ENCODE measurements around the gene LPP. TPM values are rescaled to one million over a fixed set of nuclear protein-coding genes. Genes with fewer than 3 reads are reported as not detected.

LPP gene
- polyA plus RNA-seq, 3 donors, result 14.1 to 23.2 (median 15.3) TPM

GRCh38 chr3:188390775-188391443 lies 237.0 kb downstream of the LPP start:
- Mint-ChIP-seq H3K27ac (peak overlapping the region; percentile 98 to 99 (median 99)), H3K36me3 (peaks cover 4 to 10% of the 10 kb centered on the region in 2 donors), H3K27me3 (ENCODE audit: low read depth in 3 of 3) (no peaks in the 10 kb centered on the region), H3K9me3 (no peaks in the 10 kb centered on the region), H3K4me3 (no peak overlapping the region), H3K4me1 (peaks cover 49% of the 10 kb centered on the region)
- Histone ChIP-seq H3K4me3 (replicated peaks in 1 of 3; ENCODE audit: low read depth in 2 of 3, low read length in 3 of 3) (peak overlapping the region in 1 of 3 experiments; percentile 45), H3K9ac (ENCODE audit: insufficient read depth, low read length, poor library complexity, severe bottlenecking) (peak overlapping the region; percentile 53), H3K79me2 (ENCODE audit: insufficient read depth, low read length) (no peaks in the 10 kb centered on the region), H4K20me1 (ENCODE audit: insufficient read depth, low read length) (no peaks in the 10 kb centered on the region), H2AFZ (ENCODE audit: insufficient read depth, low read depth, low read length, poor library complexity, severe bottlenecking) (peak overlapping the region; percentile 48), H3K36me3 (replicated peaks in 1 of 2; ENCODE audit: control insufficient read depth in 1 of 2, insufficient read depth in 2 of 2, low read length in 2 of 2) (no peaks in the 10 kb centered on the region), H3K27ac (ENCODE audit: low read depth in 1 of 2, low read length in 2 of 2) (peak overlapping the region; percentile 96 to 98), H3K9me3 (replicated peaks in 1 of 2; ENCODE audit: control insufficient read depth in 1 of 2, insufficient read depth in 1 of 2, low read length in 2 of 2) (no peaks in the 10 kb centered on the region), H3K4me1 (ENCODE audit: control insufficient read depth in 1 of 2, insufficient read depth in 2 of 2, low read length in 2 of 2) (peaks cover 48 to 64% of the 10 kb centered on the region in 2 donors), H3K4me2 (replicated peaks; ENCODE audit: extremely low read depth, low read length, poor library complexity, severe bottlenecking) (peak overlapping the region; percentile 46), H3K27me3 (ENCODE audit: control insufficient read depth in 2 of 2, insufficient read depth in 2 of 2, low read length in 2 of 2) (no peaks in the 10 kb centered on the region)
- intact Hi-C loops (cut with micrococcal nuclease), result loop anchor here (2.0 to 10.0 kb wide), 4 partner anchors 36 to 646 kb away; partner anchors contain the start of genes BCL6 (in 1 of the 2) and LPP (in 1 of the 2)
- DNase-seq, result peak in 2 of 3 donors; percentile 30 to 53
- TF ChIP-seq CTCF (IDR thresholded peaks at IDR 0.05), result no peak
- 100% methylated on average over 1 of the region's 8 CpGs for WGBS (ENCODE audit: insufficient coverage)

GRCh38 chr3:188391592-188391991 lies 237.6 kb downstream of the LPP start:
- no peaks in the 10 kb centered on the region for H4K20me1 ChIP-seq (ENCODE audit: insufficient read depth, low read length)
- no peak for DNase-seq
- H3K27me3 ChIP-seq (ENCODE audit: control insufficient read depth in 2 of 2, insufficient read depth in 2 of 2, low read length in 2 of 2), result no peaks in the 10 kb centered on the region
- no peak overlapping the region for H3K4me2 ChIP-seq (replicated peaks; ENCODE audit: extremely low read depth, low read length, poor library complexity, severe bottlenecking)
- H2AFZ ChIP-seq (ENCODE audit: insufficient read depth, low read depth, low read length, poor library complexity, severe bottlenecking), result no peak overlapping the region
- no peaks in the 10 kb centered on the region for H3K36me3 ChIP-seq (replicated peaks in 1 of 2; ENCODE audit: control insufficient read depth in 1 of 2, insufficient read depth in 2 of 2, low read length in 2 of 2)
- Mint-ChIP-seq H3K36me3 (peaks cover 4 to 10% of the 10 kb centered on the region in 2 donors), H3K4me3 (no peak overlapping the region), H3K27me3 (ENCODE audit: low read depth in 3 of 3) (no peaks in the 10 kb centered on the region), H3K9me3 (no peaks in the 10 kb centered on the region), H3K4me1 (peaks cover 46% of the 10 kb centered on the region), H3K27ac (peak overlapping the region; percentile 98 to 99 (median 99))
- no peak for TF ChIP-seq CTCF (IDR thresholded peaks at IDR 0.05)
- no peak overlapping the region for H3K4me3 ChIP-seq (replicated peaks in 1 of 3; ENCODE audit: low read depth in 2 of 3, low read length in 3 of 3)
- no peaks in the 10 kb centered on the region for H3K79me2 ChIP-seq (ENCODE audit: insufficient read depth, low read length)
- peaks cover 44 to 59% of the 10 kb centered on the region in 2 donors for H3K4me1 ChIP-seq (ENCODE audit: control insufficient read depth in 1 of 2, insufficient read depth in 2 of 2, low read length in 2 of 2)
- 100% methylated on average over 1 of the region's 2 CpGs for WGBS (ENCODE audit: insufficient coverage)
- H3K27ac ChIP-seq (ENCODE audit: low read depth in 1 of 2, low read length in 2 of 2), result peak overlapping the region in 1 of 2 donors; percentile 96
- H3K9ac ChIP-seq (ENCODE audit: insufficient read depth, low read length, poor library complexity, severe bottlenecking), result no peak overlapping the region
- no peaks in the 10 kb centered on the region for H3K9me3 ChIP-seq (replicated peaks in 1 of 2; ENCODE audit: control insufficient read depth in 1 of 2, insufficient read depth in 1 of 2, low read length in 2 of 2)
- intact Hi-C loops (cut with micrococcal nuclease), result loop anchor here (2.0 to 10.0 kb wide), 4 partner anchors 36 to 647 kb away; partner anchors contain the start of genes BCL6 (in 1 of the 2) and LPP (in 1 of the 2)

Measured in CD14-positive monocyte (primary cell).